HepG2 (cell line): ENCODE measurements around the gene PATL2. TPM values are rescaled to one million over a fixed set of nuclear protein-coding genes. Genes with fewer than 3 reads are reported as not detected.

Experiments used
- BCLAF1 ChIP-seq: fragments of 450-650 bp; IDR thresholded peaks from 2 replicates; pipeline ENCODE4 v1.6.1; 2017; ENCODE audit warnings: mild to moderate bottlenecking
- EHMT2 ChIP-seq: fragments of 200-600 bp; sonication (generic); IDR thresholded peaks from 2 replicates; pipeline ENCODE4 v1.7.0; 2017; ENCODE audit warnings: antibody characterized with exemption, low read depth, low read length, borderline replicate concordance
- JUND ChIP-seq: sonication (generic); formaldehyde crosslinking; IDR thresholded peaks from 2 replicates; pipeline ENCODE4 v1.8.0; 2022; ENCODE audit warnings: mild to moderate bottlenecking, missing genetic modification reagents
- MATR3 ChIP-seq: sonication (generic); formaldehyde crosslinking; IDR thresholded peaks from 2 replicates; pipeline ENCODE4 v1.4.0; 2020; ENCODE audit warnings: missing genetic modification reagents
- MTA1 ChIP-seq: sonication (generic); formaldehyde crosslinking; IDR thresholded peaks from 2 replicates; pipeline ENCODE4 v1.4.0; 2020; ENCODE audit warnings: missing genetic modification reagents, mild to moderate bottlenecking, borderline replicate concordance
- NFIC ChIP-seq: IDR thresholded peaks from 2 replicates; pipeline ENCODE4 v1.6.1; 2012; ENCODE audit warnings: mild to moderate bottlenecking, low read length, inconsistent platforms
- POLR2G ChIP-seq: fragments of 200-400 bp; formaldehyde crosslinking; IDR thresholded peaks from 2 replicates; pipeline ENCODE4 v1.6.1; 2018; ENCODE audit warnings: mild to moderate bottlenecking, low read depth, low read length, moderate library complexity
- RAD21 ChIP-seq: fragments of 450-650 bp; formaldehyde crosslinking; IDR thresholded peaks from 2 replicates; pipeline ENCODE4 v1.5.0; 2020; ENCODE audit warnings: mild to moderate bottlenecking
- SNAI1 ChIP-seq: sonication (generic); formaldehyde crosslinking; IDR thresholded peaks from 2 replicates; pipeline ENCODE4 v1.5.0; 2020; ENCODE audit warnings: mild to moderate bottlenecking, missing genetic modification reagents, borderline replicate concordance
- ZNF644 ChIP-seq: IDR thresholded peaks from 2 replicates; pipeline ENCODE4 v1.6.1; 2016; ENCODE audit warnings: low read depth
- ZNF674 ChIP-seq: sonication (generic); formaldehyde crosslinking; IDR thresholded peaks from 2 replicates; pipeline ENCODE4 v1.5.0; 2020; ENCODE audit warnings: low read depth, mild to moderate bottlenecking, missing genetic modification reagents
- polyA plus RNA-seq, 8 experiments: library from polyadenylated mRNA; depleted of rRNA in 3 of 8; stranded (reverse) in 7 of 8; unstranded in 1 of 8; fragments of >200 nt; fragmentation: Illumina TruSeq in 4 of 8; extraction: Trizol in 4 of 8; gene quantifications; 2 replicates each; pipeline versions ENCODE4 v1.2.1 to v1.2.3, GENCODE V29; 2011 to 2016; ENCODE audit warnings: low read depth in 4 of 8, missing spikeins in 1 of 8, mixed read lengths in 1 of 8; ENCODE audit not compliant: insufficient read depth in 1 of 8
- total RNA-seq, 5 experiments: library from RNA; depleted of rRNA; stranded (reverse); fragments of >200 nt; fragmentation: Illumina TruSeq; extraction: Trizol; gene quantifications; 2 replicates each; pipeline ENCODE4 v1.2.3, GENCODE V29; 2016; ENCODE audit warnings: low read depth in 1 of 5
- TF ChIP-seq, protein P1 (sequence below), 2 experiments: sonication (generic) in 1 of 2; formaldehyde crosslinking in 1 of 2; IDR thresholded peaks; 2 replicates each; pipeline versions ENCODE4 v1.6.1 to v1.9.0; 2014 to 2022; ENCODE audit warnings: antibody characterized with exemption in 1 of 2, borderline replicate concordance in 1 of 2, inconsistent platforms in 1 of 2, low read depth in 1 of 2, missing genetic modification reagents in 1 of 2
- TF ChIP-seq, protein P2 (sequence below): IDR thresholded peaks from 2 replicates; pipeline ENCODE4 v1.4.0; 2020; ENCODE audit warnings: mild to moderate bottlenecking, missing genetic modification reagents

PATL2 gene
- total and polyA plus RNA-seq, 2 of the 13 experiments (the other 11 are each of a cell fraction or from before 2014, with no cell fraction given): 0.15 to 0.53 TPM

DNA sequence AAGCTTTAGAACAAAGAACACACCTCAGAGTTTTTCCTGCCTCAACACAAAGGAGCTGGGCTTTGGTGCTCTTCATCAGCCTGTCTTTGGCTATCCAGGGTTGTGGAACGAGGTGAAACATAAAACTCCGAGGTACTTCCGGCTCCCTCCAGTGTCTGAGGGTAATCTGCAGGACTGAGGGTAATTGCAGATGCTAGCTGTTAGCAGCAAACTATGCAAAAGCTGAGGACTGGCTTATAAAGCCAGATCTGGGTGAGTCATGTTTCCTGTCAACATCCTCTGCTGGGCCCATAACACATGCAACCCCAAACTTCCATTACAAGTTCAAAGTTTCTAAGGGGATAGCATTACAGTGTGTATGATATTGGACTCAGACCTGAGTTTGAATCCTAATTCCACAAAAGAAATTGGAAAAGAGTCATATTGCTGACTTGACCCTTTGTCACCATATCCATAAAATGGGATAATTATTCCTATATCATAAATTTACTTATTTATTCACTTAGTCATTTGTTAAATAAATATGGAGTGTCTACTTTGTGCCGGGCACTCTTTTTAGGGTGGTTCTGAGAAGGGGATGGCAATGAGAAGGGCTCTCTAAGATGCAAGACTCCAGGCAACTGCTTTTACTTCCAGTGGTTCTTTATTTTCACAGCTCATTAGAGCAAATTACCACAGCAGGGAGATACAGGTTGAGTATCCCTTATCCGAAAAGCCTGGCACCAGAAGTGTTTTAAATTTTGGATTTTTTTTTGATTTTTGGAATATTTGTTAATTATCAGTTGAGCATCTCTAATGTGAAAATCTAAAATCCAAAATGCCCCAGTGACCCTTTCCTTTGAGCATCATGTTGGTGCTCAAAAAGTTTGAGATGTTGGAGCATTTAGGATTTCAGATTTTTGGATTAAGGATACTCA is 15.7 kb upstream of the PATL2 start (continued):
- TF ChIP-seq NFIC: 0 out of 2 replicates have a peak, but pooled peaks have one; percentile 22
- no peak for TF ChIP-seq MATR3 (CRISPR knock-in tag)
- TF ChIP-seq, protein P1, sequence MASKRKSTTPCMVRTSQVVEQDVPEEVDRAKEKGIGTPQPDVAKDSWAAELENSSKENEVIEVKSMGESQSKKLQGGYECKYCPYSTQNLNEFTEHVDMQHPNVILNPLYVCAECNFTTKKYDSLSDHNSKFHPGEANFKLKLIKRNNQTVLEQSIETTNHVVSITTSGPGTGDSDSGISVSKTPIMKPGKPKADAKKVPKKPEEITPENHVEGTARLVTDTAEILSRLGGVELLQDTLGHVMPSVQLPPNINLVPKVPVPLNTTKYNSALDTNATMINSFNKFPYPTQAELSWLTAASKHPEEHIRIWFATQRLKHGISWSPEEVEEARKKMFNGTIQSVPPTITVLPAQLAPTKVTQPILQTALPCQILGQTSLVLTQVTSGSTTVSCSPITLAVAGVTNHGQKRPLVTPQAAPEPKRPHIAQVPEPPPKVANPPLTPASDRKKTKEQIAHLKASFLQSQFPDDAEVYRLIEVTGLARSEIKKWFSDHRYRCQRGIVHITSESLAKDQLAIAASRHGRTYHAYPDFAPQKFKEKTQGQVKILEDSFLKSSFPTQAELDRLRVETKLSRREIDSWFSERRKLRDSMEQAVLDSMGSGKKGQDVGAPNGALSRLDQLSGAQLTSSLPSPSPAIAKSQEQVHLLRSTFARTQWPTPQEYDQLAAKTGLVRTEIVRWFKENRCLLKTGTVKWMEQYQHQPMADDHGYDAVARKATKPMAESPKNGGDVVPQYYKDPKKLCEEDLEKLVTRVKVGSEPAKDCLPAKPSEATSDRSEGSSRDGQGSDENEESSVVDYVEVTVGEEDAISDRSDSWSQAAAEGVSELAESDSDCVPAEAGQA (IDR thresholded peaks at IDR 0.05; ENCODE audit: low read depth): no peak
- TF ChIP-seq, protein P1 (CRISPR knock-in tag; IDR thresholded peaks at IDR 0.05; ENCODE audit: borderline replicate concordance): peak; percentile 43; the same call in 1 of the 2 replicates
- TF ChIP-seq MTA1: no peak
- no peak for TF ChIP-seq BCLAF1
- TF ChIP-seq RAD21: no peak
- TF ChIP-seq EHMT2: no peak
- TF ChIP-seq SNAI1 (CRISPR knock-in tag): no peak
- peak; percentile 58; the same call in 1 of the 2 replicates for TF ChIP-seq ZNF644 (CRISPR knock-in tag)
- peak; percentile 33; the same call in 1 of the 2 replicates for TF ChIP-seq POLR2G
- TF ChIP-seq, protein P2, sequence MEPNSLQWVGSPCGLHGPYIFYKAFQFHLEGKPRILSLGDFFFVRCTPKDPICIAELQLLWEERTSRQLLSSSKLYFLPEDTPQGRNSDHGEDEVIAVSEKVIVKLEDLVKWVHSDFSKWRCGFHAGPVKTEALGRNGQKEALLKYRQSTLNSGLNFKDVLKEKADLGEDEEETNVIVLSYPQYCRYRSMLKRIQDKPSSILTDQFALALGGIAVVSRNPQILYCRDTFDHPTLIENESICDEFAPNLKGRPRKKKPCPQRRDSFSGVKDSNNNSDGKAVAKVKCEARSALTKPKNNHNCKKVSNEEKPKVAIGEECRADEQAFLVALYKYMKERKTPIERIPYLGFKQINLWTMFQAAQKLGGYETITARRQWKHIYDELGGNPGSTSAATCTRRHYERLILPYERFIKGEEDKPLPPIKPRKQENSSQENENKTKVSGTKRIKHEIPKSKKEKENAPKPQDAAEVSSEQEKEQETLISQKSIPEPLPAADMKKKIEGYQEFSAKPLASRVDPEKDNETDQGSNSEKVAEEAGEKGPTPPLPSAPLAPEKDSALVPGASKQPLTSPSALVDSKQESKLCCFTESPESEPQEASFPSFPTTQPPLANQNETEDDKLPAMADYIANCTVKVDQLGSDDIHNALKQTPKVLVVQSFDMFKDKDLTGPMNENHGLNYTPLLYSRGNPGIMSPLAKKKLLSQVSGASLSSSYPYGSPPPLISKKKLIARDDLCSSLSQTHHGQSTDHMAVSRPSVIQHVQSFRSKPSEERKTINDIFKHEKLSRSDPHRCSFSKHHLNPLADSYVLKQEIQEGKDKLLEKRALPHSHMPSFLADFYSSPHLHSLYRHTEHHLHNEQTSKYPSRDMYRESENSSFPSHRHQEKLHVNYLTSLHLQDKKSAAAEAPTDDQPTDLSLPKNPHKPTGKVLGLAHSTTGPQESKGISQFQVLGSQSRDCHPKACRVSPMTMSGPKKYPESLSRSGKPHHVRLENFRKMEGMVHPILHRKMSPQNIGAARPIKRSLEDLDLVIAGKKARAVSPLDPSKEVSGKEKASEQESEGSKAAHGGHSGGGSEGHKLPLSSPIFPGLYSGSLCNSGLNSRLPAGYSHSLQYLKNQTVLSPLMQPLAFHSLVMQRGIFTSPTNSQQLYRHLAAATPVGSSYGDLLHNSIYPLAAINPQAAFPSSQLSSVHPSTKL: peak; percentile 66
- no peak for TF ChIP-seq ZNF674 (CRISPR knock-in tag)
- peak; percentile 86 for TF ChIP-seq JUND
